IMR-90 (cell line): Measurements from ENCODE around the gene PALLD. TPM values are rescaled to one million over a fixed set of nuclear protein-coding genes. Genes with fewer than 3 reads are reported as not detected.

Source experiments
- ATAC-seq: fragments of 200-7000 bp; cut with Tn5 transposase; 2 replicates; pipeline ENCODE4 v1.9.1; 2020; ENCODE audit warnings: low read depth, mild to moderate bottlenecking, moderate library complexity
- BruUV-seq: library from RNA; stranded (reverse); fragments of 400-500 nt; replicated peaks from 2 replicates; lab custom pipeline; 2021; lab: Mats Ljungman, UMichigan
- CTCF ChIA-PET: fragments of 300-600 bp; formaldehyde crosslinking; extraction: SDS; loops from one replicate; lab custom pipeline; 2021; ENCODE audit warnings: antibody characterized with exemption; lab: Yijun Ruan, JAX
- POLR2A ChIA-PET: fragments of 300-600 bp; sonication (Branson Sonifier 250); formaldehyde crosslinking; loops from one replicate; lab custom pipeline; 2022; ENCODE audit warnings: antibody characterized with exemption; ENCODE audit not compliant: unreplicated experiment; lab: Charles Lee
- DNase-seq: peaks from one replicate; pipeline ENCODE4 v3.0.0; 2013
- H2AFZ ChIP-seq: replicated peaks from 2 replicates; pipeline ENCODE3; 2013; ENCODE audit warnings: low read length, mild to moderate bottlenecking; ENCODE audit not compliant: poor library complexity
- H2AK5ac ChIP-seq: 2 replicates; pipeline ENCODE4 v1.6.1; 2013; ENCODE audit warnings: low read depth, low read length, inconsistent platforms
- H2AK9ac ChIP-seq: replicated peaks from 2 replicates; pipeline ENCODE3; 2013; ENCODE audit warnings: mild to moderate bottlenecking, low read depth, low read length, moderate library complexity; ENCODE audit not compliant: poor library complexity
- H2BK120ac ChIP-seq: 2 replicates; pipeline ENCODE4 v1.6.1; 2013; ENCODE audit warnings: low read depth, low read length, inconsistent platforms
- H2BK15ac ChIP-seq: 3 replicates; pipeline ENCODE4 v1.6.1; 2013; ENCODE audit warnings: low read depth, low read length, inconsistent platforms
- H2BK20ac ChIP-seq: 2 replicates; pipeline ENCODE4 v1.6.1; 2013; ENCODE audit warnings: low read depth, mild to moderate bottlenecking, inconsistent platforms, low read length, moderate library complexity
- H2BK5ac ChIP-seq: 2 replicates; pipeline ENCODE4 v1.6.1; 2013; ENCODE audit warnings: mild to moderate bottlenecking, low read depth, low read length, inconsistent platforms; ENCODE audit not compliant: poor library complexity, severe bottlenecking
- H3K14ac ChIP-seq: replicated peaks from 2 replicates; pipeline ENCODE4 v1.6.1; 2013; ENCODE audit warnings: low read depth, low read length, inconsistent platforms
- H3K18ac ChIP-seq: 2 replicates; pipeline ENCODE4 v1.6.1; 2013; ENCODE audit warnings: low read depth, low read length, control low read depth
- H3K23ac ChIP-seq: 2 replicates; pipeline ENCODE4 v1.6.1; 2013; ENCODE audit warnings: low read depth, low read length, inconsistent platforms
- H3K27ac ChIP-seq: 2 replicates; pipeline ENCODE4 v1.5.1; 2013; ENCODE audit warnings: mild to moderate bottlenecking, control low read depth, low read length; ENCODE audit not compliant: insufficient read depth
- H3K27me3 ChIP-seq: 2 replicates; pipeline ENCODE4 v1.6.1; 2013; ENCODE audit warnings: low read length; ENCODE audit not compliant: control insufficient read depth, insufficient read depth
- H3K36me3 ChIP-seq: 2 replicates; pipeline ENCODE4 v1.6.1; 2013; ENCODE audit warnings: low read length, mixed read lengths; ENCODE audit not compliant: control insufficient read depth, insufficient read depth
- H3K4ac ChIP-seq: 2 replicates; pipeline ENCODE4 v1.6.1; 2013; ENCODE audit warnings: low read depth, low read length, inconsistent platforms
- H3K4me1 ChIP-seq: 2 replicates; pipeline ENCODE4 v1.6.1; 2013; ENCODE audit warnings: low read length, mixed read lengths; ENCODE audit not compliant: control insufficient read depth, insufficient read depth
- H3K4me2 ChIP-seq: 2 replicates; pipeline ENCODE4 v1.6.1; 2013; ENCODE audit warnings: low read depth, mild to moderate bottlenecking, control low read depth, low read length, moderate library complexity
- H3K4me3 ChIP-seq: 2 replicates; pipeline ENCODE4 v1.5.1; 2013; ENCODE audit warnings: low read depth, mild to moderate bottlenecking, control low read depth, low read length, moderate library complexity; ENCODE audit not compliant: insufficient read depth
- H3K56ac ChIP-seq: 2 replicates; pipeline ENCODE4 v1.6.1; 2013; ENCODE audit warnings: low read length, inconsistent platforms; ENCODE audit not compliant: insufficient read depth; ENCODE audit errors: extremely low read depth
- H3K79me1 ChIP-seq, 2 experiments: 2 replicates each; pipeline ENCODE4 v1.6.1; 2013; ENCODE audit warnings: low read length in 2 of 2, inconsistent platforms in 1 of 2, low read depth in 1 of 2
- H3K9ac ChIP-seq: 2 replicates; pipeline ENCODE4 v1.6.1; 2013; ENCODE audit warnings: low read depth, low read length, control low read depth
- H3K9me1 ChIP-seq: 2 replicates; pipeline ENCODE4 v1.6.1; 2013; ENCODE audit warnings: low read length, inconsistent platforms; ENCODE audit not compliant: insufficient read depth
- H3K9me3 ChIP-seq: 2 replicates; pipeline ENCODE4 v1.6.1; 2013; ENCODE audit warnings: low read length; ENCODE audit not compliant: control insufficient read depth, insufficient read depth
- H4K20me1 ChIP-seq: 2 replicates; pipeline ENCODE4 v1.6.1; 2013; ENCODE audit warnings: low read length, inconsistent platforms; ENCODE audit not compliant: insufficient read depth
- H4K5ac ChIP-seq: 2 replicates; pipeline ENCODE4 v1.6.1; 2013; ENCODE audit warnings: mild to moderate bottlenecking, low read depth, low read length, control low read depth
- H4K8ac ChIP-seq, 2 experiments: 2 replicates each; pipeline ENCODE4 v1.6.1; 2013; ENCODE audit warnings: low read depth in 2 of 2, low read length in 2 of 2, control low read depth in 1 of 2, inconsistent platforms in 1 of 2
- H4K91ac ChIP-seq: 2 replicates; pipeline ENCODE4 v1.6.1; 2013; ENCODE audit warnings: low read depth, low read length, inconsistent platforms; ENCODE audit not compliant: insufficient read depth
- BHLHE40 ChIP-seq: fragments of 150-350 bp; IDR thresholded peaks from 2 replicates; pipeline ENCODE4 v1.6.1; 2016; ENCODE audit warnings: mild to moderate bottlenecking, low read depth, low read length
- CEBPB ChIP-seq: IDR thresholded peaks from 2 replicates; pipeline ENCODE4 v1.6.1; 2012; ENCODE audit warnings: low read depth, low read length, improper control_type of control experiment
- CHD1 ChIP-seq: IDR thresholded peaks from 2 replicates; pipeline ENCODE4 v1.6.1; 2012; ENCODE audit warnings: low read depth, low read length, improper control_type of control experiment
- CTCF ChIP-seq: conservative IDR thresholded peaks from 2 replicates; pipeline ENCODE4 v1.5.1; 2012; ENCODE audit warnings: mild to moderate bottlenecking, low read depth, low read length, improper control_type of control experiment
- ELK1 ChIP-seq: fragments of 150-350 bp; IDR thresholded peaks from 2 replicates; pipeline ENCODE4 v1.6.1; 2016; ENCODE audit warnings: low read depth, mild to moderate bottlenecking, low read length, moderate library complexity, borderline replicate concordance
- MAFK ChIP-seq: IDR thresholded peaks from 2 replicates; pipeline ENCODE4 v1.6.1; 2012; ENCODE audit warnings: low read depth, low read length, improper control_type of control experiment
- MAZ ChIP-seq: IDR thresholded peaks from 2 replicates; pipeline ENCODE4 v1.6.1; 2012; ENCODE audit warnings: low read depth, mild to moderate bottlenecking, low read length, improper control_type of control experiment, moderate library complexity, borderline replicate concordance
- NFE2L2 ChIP-seq: fragments of 150-350 bp; IDR thresholded peaks from 2 replicates; pipeline ENCODE4 v1.6.1; 2016; ENCODE audit warnings: low read depth, mild to moderate bottlenecking, low read length
- POLR2A ChIP-seq: IDR thresholded peaks from 2 replicates; pipeline ENCODE4 v1.6.1; 2012; ENCODE audit warnings: mild to moderate bottlenecking, low read depth, low read length
- RAD21 ChIP-seq: IDR thresholded peaks from 2 replicates; pipeline ENCODE4 v1.6.1; 2012; ENCODE audit warnings: low read length, improper control_type of control experiment
- RCOR1 ChIP-seq: IDR thresholded peaks from 2 replicates; pipeline ENCODE4 v1.6.1; 2012; ENCODE audit warnings: mild to moderate bottlenecking, low read length, improper control_type of control experiment; ENCODE audit not compliant: insufficient replicate concordance
- RFX5 ChIP-seq: IDR thresholded peaks from 2 replicates; pipeline ENCODE4 v1.8.0; 2012; ENCODE audit warnings: low read depth, mild to moderate bottlenecking, low read length, moderate library complexity
- SMC3 ChIP-seq: fragments of 150-350 bp; IDR thresholded peaks from 2 replicates; pipeline ENCODE4 v1.6.1; 2016; ENCODE audit warnings: low read depth, mild to moderate bottlenecking, antibody characterized with exemption, low read length, moderate library complexity
- USF2 ChIP-seq: fragments of 150-350 bp; IDR thresholded peaks from 2 replicates; pipeline ENCODE4 v1.6.1; 2017; ENCODE audit warnings: mild to moderate bottlenecking, antibody characterized with exemption, low read length, low read depth
- WGBS, 2 experiments: methylation state at CpG; one replicate each; pipeline versions ENCODE4 v1.1.5 to v1.1.7; 2013; ENCODE audit warnings: missing lambda C conversion rate in 2 of 2; ENCODE audit not compliant: insufficient read length in 1 of 2; ENCODE audit errors: extremely low coverage in 2 of 2; 5-methylcytosine and 5-hydroxymethylcytosine counted together
- dilution Hi-C: fragments of 300-500 bp; cut with HindIII; formaldehyde crosslinking; loops from one replicate; pipeline ENCODE4 v1.14.3; 2018; ENCODE audit warnings: low sequenced_read_pairs; ENCODE audit not compliant: unreplicated experiment
- in situ Hi-C: fragments of 300-500 bp; cut with MboI; formaldehyde crosslinking; loops from 3 replicates; pipeline ENCODE4 v1.14.3; 2019; ENCODE audit warnings: low sequenced_read_pairs, inconsistent platforms, mixed read lengths
- intact Hi-C: fragments of 100-400 bp; cut with micrococcal nuclease; formaldehyde crosslinking; loops from 2 replicates; pipeline ENCODE4 v1.10.0; 2022
- polyA plus RNA-seq, 3 experiments: library from polyadenylated mRNA; depleted of rRNA; stranded (reverse); fragments of >200 nt; gene quantifications; 2 replicates each; pipeline ENCODE4 v1.2.3, GENCODE V29; 2012; ENCODE audit warnings: low replicate concordance in 1 of 3
- total RNA-seq: library from RNA; depleted of rRNA; stranded (reverse); fragments of >200 nt; gene quantifications from 2 replicates; pipeline ENCODE4 v1.2.3, GENCODE V29; 2012

Gene PALLD
- total and polyA plus RNA-seq, 2 of the 4 experiments (the other 2 are of a cell fraction) = 91.0 to 91.9 TPM

- H4K8ac ChIP-seq = no peak overlapping the region; a peak in 1 of 4 replicates
- dilution Hi-C loops = no loop called here
- no peak overlapping the region for H3K56ac ChIP-seq
- no peak overlapping the region; the same call in 1 of the 2 replicates for H2AK5ac ChIP-seq
- peak overlapping the region; percentile 20; the same call in 1 of the 2 replicates for H2BK120ac ChIP-seq
- no TSS peak for BruUV-seq
- no peak overlapping the region for H3K9ac ChIP-seq
- DNase-seq (no peak), ATAC-seq (no peak)
- no peak overlapping the region for H3K27ac ChIP-seq
- H2BK20ac ChIP-seq = 0 out of 2 replicates have a peak overlapping the region, but pooled peaks have one; percentile 11
- POLR2A ChIA-PET = no interaction called here
- no peak overlapping the region for H2BK5ac ChIP-seq
- peak overlapping the region; percentile 3; the same call in 1 of the 2 replicates for H3K23ac ChIP-seq
- H3K79me1 ChIP-seq = no peaks in the 10 kb centered on the region
- WGBS, 2 experiments = no CpG with 5 or more reads among the region's 6 CpGs
- in situ Hi-C loops = loop anchor here (25.0 kb wide), 1 partner anchor 504 kb away; no protein-coding TSS in a partner anchor
- no peak overlapping the region for H3K4me2 ChIP-seq
- no peak overlapping the region for H3K14ac ChIP-seq
- no peaks in the 10 kb centered on the region; the same call in 1 of the 2 replicates for H3K36me3 ChIP-seq
- CTCF ChIA-PET = interaction anchor here (0.6 to 1.5 kb wide), 4 partner anchors 17 to 296 kb away, joined by 4 to 5 read pairs (median 4); no protein-coding TSS in a partner anchor
- H3K4me1 ChIP-seq = peaks cover 14% of the 10 kb centered on the region
- peak overlapping the region; percentile 37; the same call in 1 of the 2 replicates for H3K4ac ChIP-seq
- intact Hi-C loops = loop anchor here (10.0 kb wide), 2 partner anchors 177 to 377 kb away; partner anchors contain the start of gene DDX60
- H3K9me3 ChIP-seq = no peaks in the 10 kb centered on the region
- H2BK15ac ChIP-seq = peak overlapping the region; percentile 30; the same call in 1 of the 3 replicates
- peak overlapping the region; percentile 11; the same call in 1 of the 2 replicates for H4K91ac ChIP-seq
- no peaks in the 10 kb centered on the region for H3K9me1 ChIP-seq
- H4K20me1 ChIP-seq = no peaks in the 10 kb centered on the region
- H4K5ac ChIP-seq = no peak overlapping the region
- no peak overlapping the region for H3K4me3 ChIP-seq
- no peaks in the 10 kb centered on the region for H3K27me3 ChIP-seq
- H2AFZ ChIP-seq = no peak overlapping the region
- H2AK9ac ChIP-seq = no peak overlapping the region
- peak overlapping the region; percentile 61; the same call in 1 of the 2 replicates for H3K18ac ChIP-seq
- TF ChIP-seq CTCF = no peak
- no peak for TF ChIP-seq MAZ
- TF ChIP-seq POLR2A = no peak
- TF ChIP-seq CEBPB = no peak
- TF ChIP-seq NFE2L2 = no peak
- no peak for TF ChIP-seq RFX5
- no peak for TF ChIP-seq SMC3
- no peak for TF ChIP-seq ELK1
- TF ChIP-seq BHLHE40 = no peak
- TF ChIP-seq RCOR1 = no peak
- no peak for TF ChIP-seq CHD1
- no peak for TF ChIP-seq USF2
- TF ChIP-seq RAD21 = no peak
- TF ChIP-seq MAFK = no peak
Observed at GRCh38 chr4:168691631-168692369, 194.9 kb downstream of the PALLD start.
